Kidney (tissue), 14 donors: ENCODE data around the gene PDC. TPM values are rescaled to one million over a fixed set of nuclear protein-coding genes. Genes with fewer than 3 reads are reported as not detected.

Experiments
- DNase-seq, 5 donors: peaks; one replicate each; pipeline ENCODE4 v3.0.0-alpha.2; 2013 to 2020
- FAIRE-seq: peaks from 2 replicates; lab custom pipeline; 2012; peaks lifted over from hg19 to GRCh38; lab: Jason Lieb, UNC
- H3K27ac ChIP-seq, 2 donors: one replicate each; pipeline ENCODE4 v1.7.0; 2013; ENCODE audit warnings: low read depth in 2 of 2, low read length in 2 of 2, inconsistent platforms in 1 of 2
- H3K27me3 ChIP-seq: one replicate; pipeline ENCODE4 v1.7.1; 2013; ENCODE audit warnings: low read length, inconsistent platforms; ENCODE audit not compliant: control insufficient read depth, insufficient read depth
- H3K36me3 ChIP-seq, 3 donors: one replicate each; pipeline versions ENCODE4 v1.7.0 to v1.7.1; 2013; ENCODE audit warnings: low read length in 3 of 3, control low read depth in 1 of 3, inconsistent platforms in 1 of 3; ENCODE audit not compliant: insufficient read depth in 3 of 3, control insufficient read depth in 2 of 3
- H3K4me1 ChIP-seq, 3 donors: one replicate each; pipeline versions ENCODE4 v1.7.0 to v1.7.1; 2013; ENCODE audit warnings: low read length in 3 of 3, inconsistent platforms in 1 of 3, low read depth in 1 of 3; ENCODE audit not compliant: control insufficient read depth in 2 of 3, insufficient read depth in 2 of 3
- H3K4me3 ChIP-seq, 3 donors: one replicate each; pipeline versions ENCODE4 v1.7.0 to v1.8.1; 2013; ENCODE audit warnings: low read length in 3 of 3, control low read depth in 1 of 3, inconsistent platforms in 1 of 3
- H3K9ac ChIP-seq, 3 donors: one replicate each; pipeline versions ENCODE4 v1.7.0 to v1.7.1; 2013; ENCODE audit warnings: low read length in 3 of 3, control low read depth in 1 of 3, inconsistent platforms in 1 of 3
- H3K9me3 ChIP-seq, 3 donors: one replicate each; pipeline versions ENCODE4 v1.7.0 to v1.7.1; 2013; ENCODE audit warnings: low read length in 3 of 3, control low read depth in 1 of 3, inconsistent platforms in 1 of 3; ENCODE audit not compliant: control insufficient read depth in 2 of 3, insufficient read depth in 1 of 3
- CTCF ChIP-seq: IDR thresholded peaks from 3 replicates; pipeline ENCODE4 v1.5.1; 2012; ENCODE audit warnings: mild to moderate bottlenecking, moderate library complexity, borderline replicate concordance; ENCODE audit not compliant: insufficient read depth; ENCODE audit errors: extremely low read depth
- intact Hi-C: fragments of 100-400 bp; cut with DNase I; formaldehyde crosslinking; loops from one replicate; pipeline ENCODE4 v1.11.1; 2022
- polyA plus RNA-seq: library from polyadenylated mRNA; stranded (reverse); fragments of 350-450 nt; fragmentation: Illumina TruSeq; extraction: RNeasy Lipid Tissue Mini Kit (QIAGEN cat#74804); gene quantifications from one replicate; pipeline ENCODE4 v1.2.3, GENCODE V29; 2014; ENCODE audit warnings: low read depth, low replicate concordance; ENCODE audit not compliant: insufficient read depth
- total RNA-seq: library from RNA; stranded (reverse); fragmentation: NEBNext Ultra II Directional; extraction: Animal tissue kit (Norgen Biotek cat#: 25700); gene quantifications from one replicate; pipeline ENCODE4 v1.2.1, GENCODE V29; 2021
- donor health status: control.
- donor health status: control.
- donor health status: control.
- donor health status: control.
- donor health status: control.
- donor health status: DM: yes; HTN: yes; CAD: no.
- donor health status: Normal renal cell carcinoma (clear cell type).

Gene PDC
- total and polyA plus RNA-seq, 2 donors from 2014 or later: not detected

GRCh38 chr1:186481303-186481888 lies 20.5 kb upstream of the PDC start:
- DNase-seq: no peak
- TF ChIP-seq CTCF: no peak
- no peaks in the 10 kb centered on the region for H3K36me3 ChIP-seq
- no peak overlapping the region for H3K27ac ChIP-seq
- H3K27me3 ChIP-seq: no peaks in the 10 kb centered on the region
- FAIRE-seq: no peak
- H3K4me1 ChIP-seq: no peaks in the 10 kb centered on the region
- H3K4me3 ChIP-seq: no peak overlapping the region
- H3K9ac ChIP-seq: no peak overlapping the region
- H3K9me3 ChIP-seq: no peaks in the 10 kb centered on the region
- intact Hi-C loops: no loop called here

GRCh38 chr1:186479162-186479561 lies 18.2 kb upstream of the PDC start:
- FAIRE-seq (no peak), DNase-seq (no peak)
- H3K4me3 ChIP-seq: no peak overlapping the region
- intact Hi-C loops: no loop called here
- no peak overlapping the region for H3K9ac ChIP-seq
- H3K36me3 ChIP-seq: no peaks in the 10 kb centered on the region
- H3K9me3 ChIP-seq: no peaks in the 10 kb centered on the region
- TF ChIP-seq CTCF: no peak
- no peak overlapping the region for H3K27ac ChIP-seq
- H3K27me3 ChIP-seq: no peaks in the 10 kb centered on the region
- H3K4me1 ChIP-seq: no peaks in the 10 kb centered on the region

GRCh38 chr1:186476264-186477040 lies 15.5 kb upstream of the PDC start:
- Histone ChIP-seq H3K4me1 (no peaks in the 10 kb centered on the region), H3K27ac (no peak overlapping the region), H3K27me3 (no peaks in the 10 kb centered on the region), H3K9me3 (no peaks in the 10 kb centered on the region), H3K9ac (no peak overlapping the region), H3K36me3 (no peaks in the 10 kb centered on the region), H3K4me3 (no peak overlapping the region)
- DNase-seq (no peak), FAIRE-seq (no peak)
- no peak for TF ChIP-seq CTCF
- intact Hi-C loops: no loop called here
